Sigmoid colon (tissue), 7 donors: Measurements from ENCODE around the gene ABCC6. TPM values are rescaled to one million over a fixed set of nuclear protein-coding genes. Genes with fewer than 3 reads are reported as not detected.

Experiments
- DNase-seq: peaks from one replicate; pipeline ENCODE4 v3.0.0-alpha.2; 2019
- H3K27ac ChIP-seq, 4 donors: fragments of 200-600 bp; sonication (generic); one replicate each; pipeline ENCODE4 v1.5.1; 2016 to 2019; ENCODE audit warnings: mild to moderate bottlenecking in 1 of 4
- H3K27me3 ChIP-seq, 3 donors: fragments of 200-600 bp; sonication (generic); one replicate each; pipeline ENCODE4 v1.5.1; 2019; ENCODE audit warnings: mild to moderate bottlenecking in 1 of 3
- H3K36me3 ChIP-seq, 4 donors: fragments of 200-600 bp; sonication (generic); one replicate each; pipeline ENCODE4 v1.5.1; 2016 to 2019
- H3K4me1 ChIP-seq, 4 donors: fragments of 200-600 bp; sonication (generic); one replicate each; pipeline ENCODE4 v1.5.1; 2017 to 2019
- H3K4me3 ChIP-seq, 4 donors: fragments of 200-600 bp; sonication (generic); one replicate each; pipeline ENCODE4 v1.5.1; 2017 to 2019; ENCODE audit warnings: mild to moderate bottlenecking in 2 of 4, moderate library complexity in 1 of 4
- H3K9me3 ChIP-seq, 4 donors: fragments of 200-600 bp in 3 of 4; sonication (generic) in 3 of 4; one replicate each; pipeline versions ENCODE4 v1.5.1 to v1.6.1; 2013 to 2019
- EP300 ChIP-seq, 4 donors: sonication (generic); formaldehyde crosslinking; IDR thresholded peaks; one replicate each; pipeline ENCODE4 v1.6.1; 2017; ENCODE audit warnings: antibody characterized with exemption in 4 of 4
- POLR2A ChIP-seq, 2 donors: fragments of 450-650 bp; IDR thresholded peaks; one replicate each; pipeline ENCODE4 v1.6.1; 2016; ENCODE audit warnings: antibody characterized with exemption in 2 of 2, mild to moderate bottlenecking in 2 of 2, moderate library complexity in 2 of 2
- POLR2AphosphoS5 ChIP-seq, 4 donors: sonication (generic); formaldehyde crosslinking; IDR thresholded peaks; one replicate each; pipeline ENCODE4 v1.6.1; 2017; ENCODE audit warnings: antibody characterized with exemption in 4 of 4
- WGBS, 2 donors: extraction: QIAGEN DNeasy Blood & Tissue Kit; methylation state at CpG; one replicate each; pipeline ENCODE4 v1.1.7; 2013; 5-methylcytosine and 5-hydroxymethylcytosine counted together
- intact Hi-C: fragments of 100-400 bp; cut with DNase I; formaldehyde crosslinking; loops from one replicate; pipeline ENCODE4 v1.15.1; 2023
- polyA plus RNA-seq, 3 donors: library from polyadenylated mRNA; stranded (reverse); fragments of 200-250 nt; gene quantifications; one replicate each; pipeline ENCODE4 v1.2.3, GENCODE V29; 2013
- total RNA-seq, 4 donors: library from RNA; depleted of rRNA; stranded (reverse); fragments of >200 nt; gene quantifications; one replicate each; pipeline ENCODE4 v1.1.0, GENCODE V29; 2016
- TF ChIP-seq, protein P1 (sequence below), 4 experiments: fragments of 450-650 bp in 3 of 4; fragments of 200-600 bp in 1 of 4; IDR thresholded peaks; one replicate each; pipeline ENCODE4 v1.5.1; 2016 to 2019; ENCODE audit warnings: antibody characterized with exemption in 4 of 4, mild to moderate bottlenecking in 3 of 4, moderate library complexity in 2 of 4
- donor health status: healthy with polysubstance abuse.
- donor health status: Bipolar disorder and iron deficiency.
- donor health status: healthy.

ABCC6 gene
- total and polyA plus RNA-seq, 7 donors: 0.66 to 22.2 (median 4.6) TPM; not detected in 1

DNA sequence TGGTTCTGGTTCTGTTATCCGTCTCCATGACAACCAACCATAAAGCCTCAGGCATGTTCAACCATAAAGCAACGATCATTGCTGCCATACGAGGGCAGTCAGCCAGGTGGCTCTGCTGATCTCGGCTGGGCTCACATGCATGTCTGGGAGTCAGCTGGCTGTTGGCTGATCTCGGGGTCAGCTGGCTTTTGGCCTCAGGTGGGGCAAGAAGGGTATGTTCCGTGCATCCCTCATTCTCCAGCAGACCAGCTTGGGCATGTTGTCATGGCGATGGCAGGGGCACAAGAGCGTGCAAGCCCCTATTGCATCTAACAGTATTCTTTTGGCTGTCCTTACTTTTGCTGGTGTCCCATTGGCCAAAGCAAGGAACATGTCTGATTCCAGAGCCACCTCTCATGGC, 86.2 kb downstream of the ABCC6 start:
- Histone ChIP-seq H3K36me3 (peaks cover 27 to 97% (median 77%) of the 10 kb centered on the region in 4 donors), H3K9me3 (no peaks in the 10 kb centered on the region), H3K4me1 (peaks cover 0 to 15% (median 4%) of the 10 kb centered on the region in 4 donors), H3K27me3 (no peaks in the 10 kb centered on the region), H3K4me3 (no peak overlapping the region), H3K27ac (peak overlapping the region in 1 of 4 donors; percentile 7)
- intact Hi-C loops: no loop called here
- WGBS, 2 donors: 60 to 80% methylated on average over 8 of the region's 8 CpGs
- DNase-seq: no peak
- TF ChIP-seq POLR2A (IDR thresholded peaks at IDR 0.05) (no peak), POLR2AphosphoS5 (IDR thresholded peaks at IDR 0.05) (no peak), EP300 (IDR thresholded peaks at IDR 0.05) (no peak)
- TF ChIP-seq, protein P1, sequence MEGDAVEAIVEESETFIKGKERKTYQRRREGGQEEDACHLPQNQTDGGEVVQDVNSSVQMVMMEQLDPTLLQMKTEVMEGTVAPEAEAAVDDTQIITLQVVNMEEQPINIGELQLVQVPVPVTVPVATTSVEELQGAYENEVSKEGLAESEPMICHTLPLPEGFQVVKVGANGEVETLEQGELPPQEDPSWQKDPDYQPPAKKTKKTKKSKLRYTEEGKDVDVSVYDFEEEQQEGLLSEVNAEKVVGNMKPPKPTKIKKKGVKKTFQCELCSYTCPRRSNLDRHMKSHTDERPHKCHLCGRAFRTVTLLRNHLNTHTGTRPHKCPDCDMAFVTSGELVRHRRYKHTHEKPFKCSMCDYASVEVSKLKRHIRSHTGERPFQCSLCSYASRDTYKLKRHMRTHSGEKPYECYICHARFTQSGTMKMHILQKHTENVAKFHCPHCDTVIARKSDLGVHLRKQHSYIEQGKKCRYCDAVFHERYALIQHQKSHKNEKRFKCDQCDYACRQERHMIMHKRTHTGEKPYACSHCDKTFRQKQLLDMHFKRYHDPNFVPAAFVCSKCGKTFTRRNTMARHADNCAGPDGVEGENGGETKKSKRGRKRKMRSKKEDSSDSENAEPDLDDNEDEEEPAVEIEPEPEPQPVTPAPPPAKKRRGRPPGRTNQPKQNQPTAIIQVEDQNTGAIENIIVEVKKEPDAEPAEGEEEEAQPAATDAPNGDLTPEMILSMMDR (IDR thresholded peaks at IDR 0.05): no peak

GRCh38 chr16:16136588-16136987, 86.7 kb downstream of the ABCC6 start:
- WGBS, 2 donors: 97 to 99% methylated on average over 6 of the region's 6 CpGs
- intact Hi-C loops: no loop called here
- TF ChIP-seq EP300 (IDR thresholded peaks at IDR 0.05) (no peak), POLR2A (IDR thresholded peaks at IDR 0.05) (no peak), POLR2AphosphoS5 (IDR thresholded peaks at IDR 0.05) (no peak)
- TF ChIP-seq, protein P1 (IDR thresholded peaks at IDR 0.05): no peak
- Histone ChIP-seq H3K36me3 (peaks cover 22 to 97% (median 77%) of the 10 kb centered on the region in 4 donors), H3K27ac (peak overlapping the region in 1 of 4 donors; percentile 7), H3K4me3 (no peak overlapping the region), H3K9me3 (no peaks in the 10 kb centered on the region), H3K4me1 (peaks cover 0 to 10% (median 4%) of the 10 kb centered on the region in 4 donors), H3K27me3 (no peaks in the 10 kb centered on the region)
- DNase-seq: no peak

GRCh38 chr16:16133943-16134604, 89.2 kb downstream of the ABCC6 start:
- peaks cover 14 to 93% (median 63%) of the 10 kb centered on the region in 4 donors for H3K36me3 ChIP-seq
- H3K4me3 ChIP-seq: no peak overlapping the region
- no peaks in the 10 kb centered on the region for H3K4me1 ChIP-seq
- no peaks in the 10 kb centered on the region for H3K27me3 ChIP-seq
- no peaks in the 10 kb centered on the region for H3K9me3 ChIP-seq
- H3K27ac ChIP-seq: peak overlapping the region in 3 of 4 donors; percentile 5 to 34 (median 21)
- TF ChIP-seq, protein P1 (IDR thresholded peaks at IDR 0.05): no peak
- TF ChIP-seq POLR2AphosphoS5 (IDR thresholded peaks at IDR 0.05): no peak
- TF ChIP-seq POLR2A (IDR thresholded peaks at IDR 0.05): no peak
- no peak for TF ChIP-seq EP300 (IDR thresholded peaks at IDR 0.05)
- intact Hi-C loops: no loop called here
- 92 to 95% methylated on average over 21 of the region's 21 CpGs for WGBS, 2 donors
- no peak for DNase-seq

GRCh38 chr16:16131659-16132058, 91.6 kb downstream of the ABCC6 start:
- no peaks in the 10 kb centered on the region for H3K9me3 ChIP-seq
- intact Hi-C loops: no loop called here
- peaks cover 5 to 76% (median 42%) of the 10 kb centered on the region in 4 donors for H3K36me3 ChIP-seq
- 96 to 97% methylated on average over 15 of the region's 15 CpGs for WGBS, 2 donors
- TF ChIP-seq POLR2AphosphoS5 (IDR thresholded peaks at IDR 0.05): no peak
- TF ChIP-seq, protein P1 (IDR thresholded peaks at IDR 0.05): no peak
- no peak for DNase-seq
- no peaks in the 10 kb centered on the region for H3K27me3 ChIP-seq
- H3K4me1 ChIP-seq: peaks cover 0 to 15% (median 12%) of the 10 kb centered on the region in 4 donors
- H3K27ac ChIP-seq: peak overlapping the region in 2 of 4 donors; percentile 6 to 7
- H3K4me3 ChIP-seq: no peak overlapping the region
